Measurements from ENCODE around the gene RANBP3L.

DNA sequence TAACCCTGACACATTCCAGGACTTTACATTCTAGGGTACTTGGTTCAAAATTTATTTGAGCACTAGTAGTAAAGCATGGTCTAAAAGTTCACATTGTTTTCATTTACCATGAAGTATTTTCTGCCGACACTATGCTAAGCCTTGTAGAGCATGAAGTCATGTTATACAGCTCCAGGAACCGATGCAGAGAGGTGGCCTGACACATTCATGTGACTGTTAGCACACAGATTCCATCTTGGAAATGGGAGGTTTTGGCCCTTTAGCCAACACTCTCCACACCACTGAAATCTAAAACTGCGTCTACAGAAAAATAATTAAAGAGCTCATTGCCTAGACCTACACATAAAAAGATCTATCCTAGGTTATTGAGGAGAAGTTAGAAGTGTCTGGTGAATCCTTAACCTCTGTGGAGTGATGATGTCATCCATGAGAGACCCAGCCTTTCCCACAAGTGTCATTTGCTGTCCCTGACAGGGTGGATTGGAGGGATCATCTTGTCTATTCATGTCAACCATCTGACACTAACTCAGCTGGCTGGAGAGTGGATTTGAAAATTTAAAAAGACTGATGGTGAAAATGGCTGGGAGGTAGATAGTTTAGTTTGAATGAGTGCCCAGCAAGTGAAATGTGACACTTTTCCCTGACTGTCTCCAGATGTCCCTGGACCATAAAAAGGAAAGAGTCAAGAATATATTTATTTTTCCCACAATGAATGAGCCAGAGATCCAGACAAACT is 1.3 kb downstream of the RANBP3L start:
- no peak for TF ChIP-seq TAF1 (IDR thresholded peaks at IDR 0.05; ENCODE audit: borderline replicate concordance, insufficient read depth, low read length)
- TF ChIP-seq, protein P1, sequence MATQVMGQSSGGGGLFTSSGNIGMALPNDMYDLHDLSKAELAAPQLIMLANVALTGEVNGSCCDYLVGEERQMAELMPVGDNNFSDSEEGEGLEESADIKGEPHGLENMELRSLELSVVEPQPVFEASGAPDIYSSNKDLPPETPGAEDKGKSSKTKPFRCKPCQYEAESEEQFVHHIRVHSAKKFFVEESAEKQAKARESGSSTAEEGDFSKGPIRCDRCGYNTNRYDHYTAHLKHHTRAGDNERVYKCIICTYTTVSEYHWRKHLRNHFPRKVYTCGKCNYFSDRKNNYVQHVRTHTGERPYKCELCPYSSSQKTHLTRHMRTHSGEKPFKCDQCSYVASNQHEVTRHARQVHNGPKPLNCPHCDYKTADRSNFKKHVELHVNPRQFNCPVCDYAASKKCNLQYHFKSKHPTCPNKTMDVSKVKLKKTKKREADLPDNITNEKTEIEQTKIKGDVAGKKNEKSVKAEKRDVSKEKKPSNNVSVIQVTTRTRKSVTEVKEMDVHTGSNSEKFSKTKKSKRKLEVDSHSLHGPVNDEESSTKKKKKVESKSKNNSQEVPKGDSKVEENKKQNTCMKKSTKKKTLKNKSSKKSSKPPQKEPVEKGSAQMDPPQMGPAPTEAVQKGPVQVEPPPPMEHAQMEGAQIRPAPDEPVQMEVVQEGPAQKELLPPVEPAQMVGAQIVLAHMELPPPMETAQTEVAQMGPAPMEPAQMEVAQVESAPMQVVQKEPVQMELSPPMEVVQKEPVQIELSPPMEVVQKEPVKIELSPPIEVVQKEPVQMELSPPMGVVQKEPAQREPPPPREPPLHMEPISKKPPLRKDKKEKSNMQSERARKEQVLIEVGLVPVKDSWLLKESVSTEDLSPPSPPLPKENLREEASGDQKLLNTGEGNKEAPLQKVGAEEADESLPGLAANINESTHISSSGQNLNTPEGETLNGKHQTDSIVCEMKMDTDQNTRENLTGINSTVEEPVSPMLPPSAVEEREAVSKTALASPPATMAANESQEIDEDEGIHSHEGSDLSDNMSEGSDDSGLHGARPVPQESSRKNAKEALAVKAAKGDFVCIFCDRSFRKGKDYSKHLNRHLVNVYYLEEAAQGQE (IDR thresholded peaks at IDR 0.05; ENCODE audit: insufficient read depth in 1 of 2, low read depth in 2 of 2, low read length in 2 of 2), result no peak

Data from PFSK-1 (cell line).